LNCaP clone FGC (cell line): Measurements from ENCODE around the gene COL11A2.
"Not testable (repeated sequence)": the region's sequence is repeated elsewhere in the genome, so short reads cannot be mapped to it uniquely, and the experiment has no call there.

ENCODE experiments used
- DNase-seq: peaks from one replicate; pipeline ENCODE4 v3.0.0-alpha.2; 2011; ENCODE audit warnings: low read depth
- H3K4me3 ChIP-seq: 2 replicates; pipeline ENCODE4 v1.5.1; 2011; ENCODE audit warnings: mild to moderate bottlenecking, low read depth, low read length, control low read depth
- CTCF ChIP-seq: IDR thresholded peaks from 2 replicates; pipeline ENCODE4 v1.5.1; 2012; ENCODE audit warnings: mild to moderate bottlenecking; ENCODE audit not compliant: control insufficient read depth, insufficient read depth; ENCODE audit errors: extremely low read depth

COL11A2 gene

GRCh38 chr6:33192105-33192646, at the start of gene COL11A2:
Gene COL11A2 (minus strand): TSS chr6:33192467. CDS start chr6:33192240, 227 bp downstream.
- H3K4me3 ChIP-seq = no peak within 1 kb of the TSS
- TF ChIP-seq CTCF = no peak
- no peak for DNase-seq

GRCh38 chr6:33241968-33242367, 49.7 kb upstream of the COL11A2 start:
- no peak for TF ChIP-seq CTCF
- H3K4me3 ChIP-seq = no peak overlapping the region
- DNase-seq = no peak

- no peak overlapping the region for H3K4me3 ChIP-seq
- no peak for DNase-seq
- TF ChIP-seq CTCF = no peak
Measured at GRCh38 chr6:33237741-33238140, 45.5 kb upstream of the COL11A2 start.

- no peak for TF ChIP-seq CTCF
- DNase-seq = no peak
- no peak overlapping the region for H3K4me3 ChIP-seq
Measured at GRCh38 chr6:33236852-33237251, 44.6 kb upstream of the COL11A2 start.

GRCh38 chr6:33236328-33236727, 44.1 kb upstream of the COL11A2 start:
- no peak for TF ChIP-seq CTCF
- H3K4me3 ChIP-seq = no peak overlapping the region
- DNase-seq = no peak

- no peak for TF ChIP-seq CTCF
- no peak overlapping the region for H3K4me3 ChIP-seq
- DNase-seq = no peak
Measured at GRCh38 chr6:33235221-33235634, 43.0 kb upstream of the COL11A2 start.

GRCh38 chr6:33226503-33227120, 34.3 kb upstream of the COL11A2 start:
- not testable (repeated sequence) for H3K4me3 ChIP-seq, DNase-seq
